GM19395 (cell line): ENCODE measurements around the gene MYBL2.
A peak's percentile ranks its signal among the peaks of the same experiment; 100 is the strongest.
"Not testable (repeated sequence)": the region's sequence is repeated elsewhere in the genome, so short reads cannot be mapped to it uniquely, and the experiment has no call there.

Experiments
- ATAC-seq: cut with Tn5 transposase; IDR thresholded peaks from one replicate; pipeline ENCODE4 v1.9.1; 2021; ENCODE audit warnings: mild to moderate bottlenecking, moderate library complexity; ENCODE audit not compliant: unreplicated experiment

The MYBL2 gene

DNA sequence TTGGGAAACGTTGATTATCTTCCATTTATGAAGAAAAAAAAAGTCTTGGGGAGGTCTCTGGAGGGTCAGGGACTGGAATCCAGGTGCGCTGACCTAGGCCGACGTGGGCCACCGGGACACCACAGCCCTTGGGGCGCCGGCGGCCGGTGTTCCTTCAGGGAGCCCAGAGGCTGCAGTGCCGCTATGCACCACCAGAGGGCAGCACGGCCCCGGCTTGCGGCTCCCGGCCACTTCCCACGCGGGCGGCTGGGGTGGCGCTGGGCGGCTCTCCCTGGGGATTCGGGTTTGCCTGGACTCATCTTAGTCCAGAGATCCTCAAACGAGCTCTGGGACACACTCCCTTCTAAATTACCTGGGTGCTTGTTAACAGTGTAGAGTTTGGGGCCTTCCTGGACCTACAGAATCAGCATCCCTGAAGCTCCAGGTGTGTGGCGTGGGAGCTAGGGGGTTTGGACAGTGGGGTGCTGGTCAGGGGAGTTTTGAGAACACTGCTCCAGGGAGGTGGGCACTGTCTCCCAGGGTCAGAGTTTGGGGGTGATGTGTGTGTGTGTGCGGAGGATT, 82.9 kb downstream of the MYBL2 start:
- no peak for ATAC-seq

- ATAC-seq = no peak
These were observed 83.9 kb downstream of the MYBL2 start for GRCh38 chr20:43750774-43751166.

DNA sequence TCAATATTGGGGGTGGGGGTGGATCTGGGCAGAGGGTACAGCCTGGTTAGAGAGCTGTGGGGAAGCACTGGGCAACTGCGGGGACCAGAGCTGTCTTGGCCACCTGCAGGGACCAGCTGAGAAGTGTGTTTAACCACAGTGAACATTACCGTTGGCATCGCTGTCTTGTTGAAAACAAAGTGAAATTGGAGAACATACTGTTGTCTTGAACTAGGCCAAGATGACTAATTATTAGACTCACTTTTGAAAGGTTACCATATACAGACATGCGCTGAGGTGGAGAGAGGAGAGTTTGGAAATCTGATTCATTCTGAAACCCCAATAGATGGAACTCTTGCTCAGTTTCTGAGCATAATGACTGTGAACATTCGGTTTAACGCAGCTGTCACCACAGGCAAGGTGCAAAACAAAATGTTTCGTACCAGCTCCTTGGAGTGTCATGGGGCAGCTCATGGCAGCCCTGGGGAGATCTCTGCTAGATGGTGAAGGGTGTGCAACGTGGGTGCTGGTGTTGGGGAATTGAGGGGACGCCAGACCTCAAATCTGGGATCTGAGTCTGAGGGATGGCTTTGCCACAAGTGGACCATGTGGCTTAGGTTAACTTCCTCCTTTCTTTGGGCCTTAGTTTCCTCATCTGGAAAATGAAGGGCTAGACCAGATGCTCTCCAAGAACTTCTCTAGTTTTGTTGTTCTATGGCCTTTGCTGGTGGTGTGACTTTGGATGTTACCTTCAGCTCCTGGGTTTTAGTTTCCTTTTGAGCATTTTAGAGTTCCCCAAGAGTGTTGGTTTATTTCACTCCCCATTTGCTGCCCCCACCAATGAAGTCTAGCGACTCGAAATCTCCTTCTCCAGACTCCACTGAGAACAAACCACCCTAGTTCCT, 84.5 kb downstream of the MYBL2 start:
- ATAC-seq = peak; percentile 81

DNA sequence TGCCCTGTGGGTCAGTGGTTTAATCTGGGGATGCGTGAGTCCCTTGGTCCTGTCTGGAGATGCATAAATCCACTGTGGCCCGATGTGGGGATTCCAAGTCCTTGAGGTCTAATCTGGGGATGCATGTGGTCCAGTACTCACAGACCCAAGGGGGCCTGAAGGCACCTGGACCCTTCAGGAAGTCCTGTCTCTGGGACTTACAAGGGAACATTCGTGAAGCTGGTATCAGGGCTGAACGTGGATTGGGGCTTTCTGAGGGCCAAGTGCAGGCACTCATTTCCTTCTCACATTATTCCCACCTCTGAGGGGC, 85.1 kb downstream of the MYBL2 start:
- ATAC-seq = no peak

DNA sequence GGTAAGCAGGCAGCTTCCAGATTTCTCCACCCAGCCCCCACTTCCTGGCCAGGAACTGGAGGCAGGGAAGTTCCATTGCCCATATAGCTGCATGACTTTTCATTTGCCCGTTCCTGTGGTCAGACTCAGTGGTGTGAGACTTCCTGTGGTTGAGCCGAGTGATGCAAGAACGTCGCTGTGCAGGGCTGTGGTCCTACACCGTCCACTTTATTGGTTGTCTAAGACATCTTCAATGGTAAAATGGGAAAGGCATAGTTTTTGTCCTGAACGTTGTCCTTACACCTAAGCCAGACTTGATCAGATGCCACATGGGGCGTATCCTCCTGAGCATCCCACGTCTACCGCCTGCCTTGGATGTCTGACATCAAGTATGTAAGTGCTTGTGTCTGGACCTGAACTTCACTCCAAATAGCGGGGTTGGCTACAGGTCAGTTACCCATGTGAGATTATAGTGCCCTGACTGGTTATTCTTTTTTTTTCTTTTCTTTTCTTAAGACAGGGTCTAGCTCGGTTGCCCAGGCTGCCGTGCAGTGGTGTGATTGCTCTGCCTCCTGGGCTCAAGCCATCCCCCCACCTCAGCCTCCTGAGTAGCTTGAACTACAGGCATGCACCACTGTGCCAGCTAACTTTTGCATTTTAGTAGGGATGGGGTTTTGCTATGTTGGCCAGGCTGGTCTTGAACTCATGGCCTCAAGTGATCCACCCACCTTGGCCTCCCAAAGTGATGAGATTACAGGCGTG, 85.8 kb downstream of the MYBL2 start:
- no peak for ATAC-seq

DNA sequence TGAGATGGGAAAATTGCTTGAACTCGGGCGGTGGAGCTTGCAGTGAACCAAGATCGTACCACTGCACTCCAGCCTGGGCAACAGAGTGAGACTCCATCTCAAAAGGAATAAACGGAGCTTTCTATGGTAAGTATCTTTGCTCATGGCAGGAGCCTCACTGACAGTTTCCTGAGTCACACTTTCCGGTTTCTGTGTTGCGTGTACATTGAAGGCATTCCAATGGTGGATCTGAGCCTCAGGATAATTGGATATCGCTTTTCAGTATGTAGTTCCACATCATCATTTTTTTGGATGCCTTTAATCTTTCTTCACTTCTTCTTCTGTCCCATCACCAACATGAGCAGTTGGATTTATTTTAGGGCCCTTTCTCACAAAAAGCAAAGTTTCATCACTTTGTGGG, 88.5 kb downstream of the MYBL2 start:
- ATAC-seq = no peak

- ATAC-seq = no peak
These were observed 88.9 kb downstream of the MYBL2 start for GRCh38 chr20:43755851-43756250.

GRCh38 chr20:43757888-43758287, 91.0 kb downstream of the MYBL2 start:
- ATAC-seq = not testable (repeated sequence)

GRCh38 chr20:43761386-43762340, 94.7 kb downstream of the MYBL2 start:
- ATAC-seq = no peak

GRCh38 chr20:43762911-43763310, 96.0 kb downstream of the MYBL2 start:
- no peak for ATAC-seq

DNA sequence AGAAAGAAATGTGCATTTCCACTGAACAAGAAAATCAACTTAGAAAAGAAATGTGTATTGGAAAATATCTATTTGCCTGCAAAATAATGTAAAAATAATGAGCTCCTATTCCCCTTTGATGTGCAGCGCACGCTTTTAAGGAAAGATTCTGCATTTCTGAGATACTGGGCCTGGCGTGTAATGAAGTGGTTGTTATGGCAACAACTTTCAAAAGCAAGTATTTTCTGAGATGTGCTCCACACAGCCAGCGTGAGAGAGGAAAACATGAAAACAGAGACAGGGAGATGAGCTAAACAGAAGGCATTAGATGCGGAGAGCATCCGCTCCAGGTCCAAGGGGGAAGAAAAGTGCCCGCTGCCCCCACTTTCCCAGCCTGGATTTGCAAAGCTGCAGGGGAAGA, 99.0 kb downstream of the MYBL2 start:
- ATAC-seq = no peak
